HG02678 (cell line): ENCODE measurements around the gene TMEM161A.
"Not testable (repeated sequence)": the region's sequence is repeated elsewhere in the genome, so short reads cannot be mapped to it uniquely, and the experiment has no call there.

Experiments
- ATAC-seq: cut with Tn5 transposase; IDR thresholded peaks from one replicate; pipeline ENCODE4 v1.9.1; 2021; ENCODE audit warnings: mild to moderate bottlenecking, moderate library complexity; ENCODE audit not compliant: unreplicated experiment

Gene TMEM161A

GRCh38 chr19:19123386-19123785 is 14.9 kb downstream of the TMEM161A start:
- no peak for ATAC-seq

- no peak for ATAC-seq
These were observed 15.4 kb downstream of the TMEM161A start for GRCh38 chr19:19122902-19123301.

GRCh38 chr19:19121371-19121770 is 16.9 kb downstream of the TMEM161A start:
- no peak for ATAC-seq

DNA sequence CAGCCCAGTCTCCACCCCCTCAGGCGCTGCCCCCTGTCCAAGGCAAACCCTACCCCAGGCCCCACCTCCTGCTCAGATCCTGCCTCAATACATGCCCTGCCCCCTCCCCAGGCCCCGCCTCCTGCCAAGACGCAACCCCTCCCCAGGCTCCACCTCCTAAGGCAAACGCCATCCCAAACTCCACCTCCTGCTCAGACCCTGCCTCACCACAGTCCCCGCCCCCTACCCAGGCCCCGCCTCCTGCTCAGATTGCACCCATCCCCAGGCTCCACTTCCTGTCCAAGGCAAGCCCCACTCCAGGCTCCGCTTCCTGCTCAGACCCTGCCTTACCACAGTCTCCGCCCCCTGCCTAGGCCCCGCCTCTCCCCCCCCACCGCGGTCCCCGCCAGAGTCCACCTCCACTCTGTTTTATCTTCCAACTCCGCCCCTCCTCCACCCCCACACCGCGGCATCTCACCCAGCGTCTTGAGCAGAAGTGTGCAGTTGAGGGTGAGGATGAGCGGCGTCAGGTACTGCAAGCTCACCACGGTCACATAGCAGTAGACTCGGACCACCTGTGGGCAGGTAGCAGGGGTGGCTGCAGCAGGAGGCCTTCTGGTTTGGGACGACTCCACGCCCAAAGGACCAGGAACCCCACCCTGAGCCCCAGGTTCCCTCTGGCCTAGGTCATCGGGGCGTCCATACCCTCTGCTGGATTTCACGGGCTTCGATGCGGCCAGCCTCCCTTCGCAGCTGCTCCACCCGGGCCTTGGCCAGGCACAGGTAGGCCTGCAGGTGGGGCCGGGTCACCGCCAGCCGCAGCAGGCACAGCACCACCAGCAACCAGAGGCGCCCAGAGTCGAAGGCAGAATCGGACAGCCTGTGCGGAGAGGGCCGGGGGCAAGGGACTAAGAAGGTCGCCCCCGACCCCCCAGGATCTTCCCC is 17.7 kb downstream of the TMEM161A start:
- no peak for ATAC-seq

DNA sequence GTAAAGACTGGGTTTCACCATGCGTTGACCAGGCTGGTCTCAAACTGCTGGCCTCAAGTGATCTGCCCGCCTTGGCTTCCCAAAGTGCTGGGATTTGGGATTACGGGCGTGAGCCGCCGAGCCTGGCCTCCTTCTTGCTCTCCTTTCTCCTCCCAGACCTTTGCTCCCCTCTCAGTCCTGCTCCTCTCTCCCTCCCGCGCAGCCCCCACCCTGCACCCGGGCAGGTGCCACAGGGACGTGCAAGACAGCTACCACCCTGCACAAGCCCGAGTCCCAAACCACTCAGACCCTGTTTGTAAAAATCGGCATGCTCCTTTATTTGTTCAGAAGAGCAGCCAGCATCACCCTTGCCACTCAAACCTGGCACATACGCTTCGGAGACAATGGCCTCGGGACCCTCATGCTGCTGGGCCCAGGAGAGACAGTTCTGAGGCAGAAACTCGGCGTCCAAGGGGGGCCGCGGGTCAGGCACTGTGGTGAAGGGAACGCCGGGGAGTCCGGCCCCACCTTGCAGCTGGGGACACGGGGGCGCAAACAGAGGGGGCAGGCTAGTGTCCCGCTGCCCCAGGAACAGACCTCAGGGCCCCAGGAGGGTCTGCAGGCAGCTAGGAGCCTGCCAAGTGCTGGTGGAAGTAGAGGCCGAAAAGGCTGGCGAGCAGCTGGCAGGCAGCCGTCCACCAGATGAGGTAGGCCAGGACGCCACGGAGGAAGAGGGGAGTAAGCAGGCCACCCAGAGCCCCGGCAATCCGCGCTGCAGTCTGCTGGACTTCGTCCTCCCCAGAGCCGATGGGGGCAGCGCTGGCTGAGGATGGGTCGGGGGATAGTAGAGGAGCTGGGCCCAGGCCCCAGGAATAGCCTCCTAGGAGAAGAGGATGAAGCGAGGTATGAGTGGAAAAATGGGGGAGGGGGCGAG is 18.7 kb downstream of the TMEM161A start:
- no peak for ATAC-seq

- ATAC-seq = no peak
These were observed 22.3 kb downstream of the TMEM161A start for GRCh38 chr19:19115954-19116353.

DNA sequence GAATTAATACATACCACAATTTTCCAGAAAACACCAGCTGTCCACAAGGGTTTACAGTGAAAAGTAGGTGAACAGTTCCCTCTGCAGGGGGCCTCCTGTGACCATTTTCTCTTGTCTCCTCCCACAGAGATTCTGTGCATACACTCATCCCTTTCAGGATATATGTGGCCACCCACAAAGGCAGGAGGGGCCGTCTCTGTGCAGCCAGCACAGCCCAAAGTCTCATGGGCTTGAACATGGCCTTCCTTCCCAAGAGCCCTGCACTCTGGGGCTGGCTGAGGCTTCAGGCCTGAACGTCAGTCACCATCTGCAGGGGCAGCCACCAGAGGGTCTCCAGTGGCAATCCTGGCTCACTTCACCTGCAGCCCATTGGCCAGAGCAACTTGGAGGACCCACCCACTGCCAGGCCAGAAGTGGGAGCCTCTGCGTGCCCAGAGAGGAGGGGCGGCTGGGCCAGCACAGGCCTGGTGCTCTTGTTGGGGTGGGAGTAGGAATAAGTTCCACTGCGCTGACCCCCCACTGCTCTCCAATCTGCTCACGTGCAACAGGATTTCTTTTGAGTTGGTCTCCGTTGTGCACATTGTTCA is 25.1 kb downstream of the TMEM161A start:
- ATAC-seq = no peak

- ATAC-seq = no peak
These were observed 26.2 kb downstream of the TMEM161A start for GRCh38 chr19:19111967-19112580.

- no peak for ATAC-seq
These were observed 27.0 kb downstream of the TMEM161A start for GRCh38 chr19:19111136-19111835.

- no peak for ATAC-seq
These were observed 27.7 kb downstream of the TMEM161A start for GRCh38 chr19:19110410-19111135.

DNA sequence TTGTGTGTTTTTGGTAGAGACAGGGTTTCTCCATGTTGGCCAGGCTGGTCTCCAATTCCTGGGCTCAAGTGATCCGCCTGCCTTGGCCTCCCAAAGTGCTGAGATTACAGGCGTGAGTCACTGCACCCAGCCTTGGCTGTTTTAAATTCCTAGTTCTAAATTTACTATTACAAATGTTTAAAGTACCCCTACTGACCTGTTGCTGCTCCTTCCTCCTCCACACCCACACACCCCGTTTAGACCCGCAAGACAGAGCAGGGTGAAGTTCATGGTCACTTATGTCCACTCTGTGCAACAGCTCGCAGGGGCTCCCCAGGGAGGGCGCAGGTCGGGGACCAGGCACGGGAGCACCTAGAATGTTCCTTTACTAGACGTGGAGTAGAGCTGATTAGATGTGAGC is 28.7 kb downstream of the TMEM161A start:
- no peak for ATAC-seq

- ATAC-seq = no peak
These were observed 30.6 kb downstream of the TMEM161A start for GRCh38 chr19:19107654-19108053.

DNA sequence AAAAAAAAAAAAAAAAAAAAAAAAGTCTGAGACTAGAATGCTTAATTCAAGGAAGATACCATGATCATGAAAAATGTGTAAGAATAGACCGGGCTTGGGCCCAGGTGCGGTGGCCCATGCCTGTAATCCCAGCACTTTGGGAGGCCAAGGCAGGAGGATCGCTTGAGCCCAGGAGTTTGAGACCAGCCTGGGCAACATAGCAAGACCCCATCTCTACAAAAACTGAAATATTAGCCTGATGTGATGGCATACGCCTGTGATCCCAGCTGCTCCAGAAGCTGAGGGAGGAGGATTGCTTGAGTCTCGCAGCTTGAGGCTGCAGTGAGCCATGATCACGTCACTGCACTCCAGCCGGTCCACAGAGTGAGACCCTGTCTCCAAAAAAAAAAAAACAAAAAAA is 31.3 kb downstream of the TMEM161A start:
- ATAC-seq = not testable (repeated sequence)

DNA sequence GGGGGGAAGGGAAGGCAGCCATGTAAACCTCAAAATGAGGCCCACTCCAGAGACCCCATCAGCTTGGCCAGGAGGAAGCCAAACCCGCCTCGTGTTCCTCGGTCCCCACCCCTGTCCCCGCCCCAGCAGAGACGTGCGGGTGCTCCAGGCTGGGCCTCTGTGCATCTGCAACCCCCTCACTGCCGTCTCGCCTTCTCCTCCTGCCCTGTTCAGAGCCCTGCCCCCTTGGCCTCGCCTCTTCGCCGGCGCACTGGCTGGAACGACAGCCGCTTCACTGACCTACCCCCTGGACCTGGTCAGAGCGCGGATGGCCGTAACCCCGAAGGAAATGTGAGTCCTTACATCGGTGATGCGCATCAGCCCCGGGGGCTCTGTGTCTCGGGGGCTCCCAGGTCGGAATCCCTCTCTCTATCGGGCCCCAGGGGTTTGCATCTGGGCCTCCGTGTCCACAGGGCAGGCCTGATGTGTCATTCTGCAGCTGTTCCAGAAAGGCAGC is 32.2 kb downstream of the TMEM161A start:
- ATAC-seq = no peak

- no peak for ATAC-seq
These were observed 32.8 kb downstream of the TMEM161A start for GRCh38 chr19:19105365-19106055.

DNA sequence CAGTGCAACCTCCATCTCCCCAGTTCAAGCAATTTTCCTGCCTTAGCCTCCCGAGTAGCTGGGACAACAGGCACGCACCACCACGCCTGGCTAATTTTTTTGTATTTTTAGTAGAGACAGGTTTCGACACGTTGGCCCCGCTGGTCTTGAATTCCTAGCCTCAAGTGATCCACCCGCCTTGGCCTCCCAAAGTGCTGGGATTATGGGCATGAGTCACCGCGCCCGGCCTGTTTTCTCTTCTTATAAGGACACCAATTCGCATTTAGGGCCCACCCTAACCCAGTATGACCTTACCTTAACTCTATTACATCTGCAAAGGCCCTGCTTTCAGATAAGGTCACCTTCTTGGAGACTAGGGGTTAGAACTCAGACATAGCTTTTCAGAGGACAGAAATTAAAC is 35.1 kb downstream of the TMEM161A start:
- no peak for ATAC-seq

DNA sequence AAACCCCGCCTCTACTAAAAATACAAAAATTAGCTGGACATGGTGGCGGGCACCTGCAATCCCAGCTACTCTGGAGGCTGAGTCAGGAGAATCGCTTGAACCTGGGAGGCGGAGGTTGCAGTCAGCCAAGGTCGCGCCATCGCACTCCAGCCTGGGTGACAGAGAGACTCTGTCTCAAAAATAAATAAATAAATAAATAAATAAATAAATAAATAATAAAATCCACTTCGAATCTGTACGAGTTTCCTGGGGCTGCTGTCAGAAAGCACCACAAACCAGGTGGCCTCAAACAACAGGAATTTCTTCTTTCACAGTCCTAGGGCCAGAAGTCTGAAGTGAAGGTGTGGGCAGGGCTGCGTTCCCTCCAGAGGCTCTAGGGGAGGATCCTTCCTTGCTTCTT is 35.7 kb downstream of the TMEM161A start:
- not testable (repeated sequence) for ATAC-seq

DNA sequence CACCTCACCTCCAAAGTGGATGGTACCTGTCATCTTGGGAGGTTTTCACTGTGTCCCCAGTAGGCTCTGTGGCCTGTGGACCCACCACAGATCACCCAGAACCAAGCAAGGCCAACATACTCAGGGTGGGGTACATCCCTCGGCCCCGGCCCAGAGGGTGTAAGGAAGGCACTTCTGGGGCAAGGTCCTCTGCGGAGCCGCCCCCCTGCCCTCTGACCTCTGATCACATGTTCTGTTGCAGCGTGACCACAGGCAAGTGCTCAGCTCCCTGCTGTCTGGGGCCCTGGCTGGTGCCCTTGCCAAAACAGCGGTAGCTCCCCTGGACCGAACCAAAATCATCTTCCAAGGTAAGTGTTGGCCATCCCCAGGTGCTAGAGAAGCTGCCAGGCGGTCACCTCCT is 36.7 kb downstream of the TMEM161A start:
- no peak for ATAC-seq
